ENCODE results near the gene TRIM67.
"Not testable (repeated sequence)": the region's sequence is repeated elsewhere in the genome, so short reads cannot be mapped to it uniquely, and the experiment has no call there.

The TRIM67 gene

DNA sequence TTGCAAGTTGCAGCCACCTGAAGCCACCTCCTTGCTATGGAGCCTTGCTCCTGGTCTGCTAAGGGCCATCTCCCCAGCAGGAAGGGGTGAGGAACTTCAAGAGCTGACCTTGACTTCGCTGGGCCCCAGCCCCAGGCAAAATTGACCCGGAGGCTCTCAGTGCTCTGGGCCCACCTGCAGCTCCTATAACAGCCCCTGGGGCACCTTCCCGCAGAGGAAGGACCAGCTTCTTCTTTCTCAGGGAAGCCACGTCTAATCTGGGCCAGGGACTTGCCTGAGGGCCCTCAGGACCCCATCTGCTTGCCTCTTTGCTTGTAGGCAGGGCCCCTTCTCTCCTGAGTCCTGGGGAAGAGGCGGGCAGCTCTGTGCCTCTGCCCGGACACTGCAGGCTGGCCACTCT, 48.3 kb downstream of the TRIM67 start:
- Histone ChIP-seq H3K36me3 (ENCODE audit: control insufficient read depth in 4 of 4, insufficient read depth in 4 of 4, low read length in 3 of 4) (no peaks in the 10 kb centered on the region), H3K27ac (ENCODE audit: insufficient read depth in 1 of 2, low read depth in 1 of 2, low read length in 2 of 2, poor library complexity in 1 of 2, severe bottlenecking in 2 of 2) (no peak overlapping the region), H3K27me3 (replicated peaks in 2 of 5; ENCODE audit: control insufficient read depth in 4 of 5, insufficient read depth in 5 of 5, low read length in 4 of 5) (peaks cover 0 to 2% (median 0%) of the 10 kb centered on the region in 5 experiments), H3K9me3 (ENCODE audit: control extremely low read depth in 1 of 5, control insufficient read depth in 4 of 5, insufficient read depth in 2 of 5, low read depth in 1 of 5, low read length in 4 of 5) (no peaks in the 10 kb centered on the region), H3K4me3 (ENCODE audit: control insufficient read depth in 1 of 7, extremely low read depth in 1 of 7, insufficient read depth in 4 of 7, low read depth in 2 of 7, low read length in 6 of 7) (no peak overlapping the region), H3K4me1 (ENCODE audit: control extremely low read depth in 1 of 4, control insufficient read depth in 4 of 4, insufficient read depth in 4 of 4, low read length in 3 of 4) (peaks cover 1 to 11% (median 10%) of the 10 kb centered on the region in 4 experiments)
- DNase-seq, result no peak
- 95% methylated on average over 4 of the region's 6 CpGs for WGBS (ENCODE audit: insufficient coverage)
- CTCF ChIA-PET, result interaction anchor here (0.7 to 2.1 kb wide), 8 partner anchors 40 to 412 kb away, joined by 3 to 8 read pairs (median 3); no protein-coding TSS in a partner anchor
- POLR2A ChIA-PET, result no interaction called here

DNA sequence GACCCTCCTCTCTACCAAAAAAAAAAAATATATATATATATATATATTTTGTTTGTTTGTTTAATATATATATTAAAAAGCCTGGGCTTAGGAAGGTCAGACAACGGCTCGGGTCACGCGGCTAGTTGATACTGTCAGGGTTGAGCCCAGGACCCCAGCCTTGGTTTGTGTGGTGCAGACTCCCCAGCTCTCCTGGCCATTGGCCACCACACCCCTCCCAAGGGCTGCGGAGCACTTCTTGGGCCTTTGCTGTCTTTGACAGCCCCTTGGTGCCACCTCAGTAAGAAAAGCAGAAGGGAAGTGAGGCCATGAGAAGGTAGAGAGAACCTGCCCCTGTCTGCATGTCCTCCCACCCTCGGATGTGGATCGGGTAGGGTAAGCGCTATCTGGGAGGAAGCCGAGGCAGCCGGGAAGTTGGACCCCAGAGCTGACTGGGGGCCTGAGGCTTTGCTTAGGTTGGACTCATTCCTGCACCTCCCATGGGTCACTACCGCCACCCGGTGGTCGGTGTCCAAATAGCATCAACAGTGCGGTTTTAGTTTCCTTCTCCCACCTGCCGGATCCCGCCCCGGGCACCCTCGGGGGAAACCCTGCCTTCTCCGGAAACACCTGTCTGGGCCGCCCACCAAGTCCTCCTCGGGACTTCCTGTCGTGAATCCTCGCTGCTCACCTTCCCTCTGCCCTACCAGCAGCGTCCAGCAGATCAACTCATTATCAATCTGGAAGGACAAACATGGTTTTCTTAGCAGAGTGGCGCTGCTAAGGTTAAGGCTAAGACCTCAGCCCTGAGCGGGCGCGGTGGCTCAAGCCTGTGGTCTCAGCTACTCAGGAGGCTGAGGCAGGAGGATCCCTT, 49.4 kb downstream of the TRIM67 start:
- Histone ChIP-seq H3K36me3 (ENCODE audit: control insufficient read depth in 4 of 4, insufficient read depth in 4 of 4, low read length in 3 of 4) (no peaks in the 10 kb centered on the region), H3K4me1 (ENCODE audit: control extremely low read depth in 1 of 4, control insufficient read depth in 4 of 4, insufficient read depth in 4 of 4, low read length in 3 of 4) (peaks cover 1 to 14% (median 12%) of the 10 kb centered on the region in 4 experiments), H3K4me3 (ENCODE audit: control insufficient read depth in 1 of 7, extremely low read depth in 1 of 7, insufficient read depth in 4 of 7, low read depth in 2 of 7, low read length in 6 of 7) (peak overlapping the region in 6 of 7 experiments; percentile 30 to 75 (median 60)), H3K9me3 (ENCODE audit: control extremely low read depth in 1 of 5, control insufficient read depth in 4 of 5, insufficient read depth in 2 of 5, low read depth in 1 of 5, low read length in 4 of 5) (no peaks in the 10 kb centered on the region), H3K27me3 (replicated peaks in 2 of 5; ENCODE audit: control insufficient read depth in 4 of 5, insufficient read depth in 5 of 5, low read length in 4 of 5) (peaks cover 0 to 4% (median 0%) of the 10 kb centered on the region in 5 experiments), H3K27ac (ENCODE audit: insufficient read depth in 1 of 2, low read depth in 1 of 2, low read length in 2 of 2, poor library complexity in 1 of 2, severe bottlenecking in 2 of 2) (no peak overlapping the region)
- ChIA-PET POLR2A (interaction anchor here (0.6 kb wide), 2 partner anchors 29 to 292 kb away, joined by 3 to 5 read pairs; no protein-coding TSS in a partner anchor), CTCF (interaction anchor here (0.7 to 2.1 kb wide), 17 partner anchors 9 to 413 kb away, joined by 3 to 8 read pairs (median 3); partner anchors contain the start of gene ARV1)
- peak; percentile 86 to 94 (median 93) for DNase-seq
- WGBS (ENCODE audit: insufficient coverage), result 0% methylated on average over 21 of the region's 28 CpGs

DNA sequence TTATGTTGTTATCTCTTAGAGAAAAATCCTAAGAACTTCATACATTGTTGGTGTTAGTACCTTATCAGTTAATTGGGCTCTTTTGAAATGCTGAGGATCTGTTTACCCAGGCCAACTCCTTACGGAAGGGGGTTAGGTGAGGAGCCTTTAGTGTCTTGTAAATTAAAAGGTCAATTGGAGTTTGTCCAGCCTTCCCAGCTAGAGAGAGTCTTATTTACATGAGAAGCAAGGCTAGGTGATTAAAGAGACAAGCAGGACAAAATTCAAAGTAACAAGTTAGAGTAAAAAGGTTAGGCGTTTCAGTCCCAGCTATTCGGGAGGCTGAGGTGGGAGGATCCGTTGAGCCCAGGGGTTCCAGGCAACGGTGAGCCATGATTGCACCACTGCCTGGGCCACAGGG, 50.4 kb downstream of the TRIM67 start:
- H3K27ac ChIP-seq (ENCODE audit: insufficient read depth in 1 of 2, low read depth in 1 of 2, low read length in 2 of 2, poor library complexity in 1 of 2, severe bottlenecking in 2 of 2); DNase-seq; H3K27me3 ChIP-seq (replicated peaks in 2 of 5; ENCODE audit: control insufficient read depth in 4 of 5, insufficient read depth in 5 of 5, low read length in 4 of 5); H3K9me3 ChIP-seq (ENCODE audit: control extremely low read depth in 1 of 5, control insufficient read depth in 4 of 5, insufficient read depth in 2 of 5, low read depth in 1 of 5, low read length in 4 of 5); POLR2A ChIA-PET; H3K36me3 ChIP-seq (ENCODE audit: control insufficient read depth in 4 of 4, insufficient read depth in 4 of 4, low read length in 3 of 4); H3K4me3 ChIP-seq (ENCODE audit: control insufficient read depth in 1 of 7, extremely low read depth in 1 of 7, insufficient read depth in 4 of 7, low read depth in 2 of 7, low read length in 6 of 7): not testable (repeated sequence)
- WGBS (ENCODE audit: insufficient coverage), result 97% methylated on average over 4 of the region's 5 CpGs
- CTCF ChIA-PET, result interaction anchor here (1.0 to 1.7 kb wide), 6 partner anchors 13 to 289 kb away, joined by 3 to 7 read pairs (median 4); no protein-coding TSS in a partner anchor
- peaks cover 1 to 14% (median 12%) of the 10 kb centered on the region in 4 experiments for H3K4me1 ChIP-seq (ENCODE audit: control extremely low read depth in 1 of 4, control insufficient read depth in 4 of 4, insufficient read depth in 4 of 4, low read length in 3 of 4)

DNA sequence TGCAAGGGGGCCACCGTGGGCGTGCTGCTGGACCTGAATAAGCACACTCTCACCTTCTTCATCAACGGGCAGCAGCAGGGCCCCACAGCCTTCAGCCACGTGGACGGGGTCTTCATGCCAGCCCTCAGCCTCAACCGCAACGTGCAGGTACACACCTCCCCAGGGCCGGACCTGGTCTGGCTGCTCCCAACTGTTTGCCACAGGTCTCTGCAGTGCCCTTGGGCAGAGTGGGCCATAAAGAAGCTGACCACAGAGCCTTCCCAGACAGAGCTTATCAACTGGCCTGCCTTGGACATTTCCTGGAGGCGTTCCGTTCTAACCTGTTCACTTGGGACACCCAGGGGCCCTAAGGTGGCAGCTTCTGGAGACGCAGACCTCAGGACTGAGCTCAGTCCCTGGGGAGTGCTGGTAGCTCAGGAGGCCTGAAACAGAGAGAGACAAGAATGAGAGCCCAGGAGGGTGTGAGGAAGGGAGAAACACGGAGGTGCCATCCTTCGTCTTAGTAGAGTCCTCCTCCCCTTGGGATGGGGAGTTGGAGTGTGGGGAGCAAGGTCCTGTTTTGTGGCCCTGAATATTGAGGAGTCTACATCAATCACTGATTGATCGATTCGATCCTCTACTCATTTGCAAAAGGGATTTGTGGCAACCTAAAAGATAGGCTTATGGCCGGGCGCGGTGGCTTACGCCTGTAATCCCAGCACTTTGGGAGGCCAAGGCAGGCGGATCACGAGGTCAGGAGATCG, 52.1 kb downstream of the TRIM67 start:
- Histone ChIP-seq H3K27me3 (replicated peaks in 2 of 5; ENCODE audit: control insufficient read depth in 4 of 5, insufficient read depth in 5 of 5, low read length in 4 of 5) (peaks cover 0 to 4% (median 0%) of the 10 kb centered on the region in 5 experiments), H3K4me3 (ENCODE audit: control insufficient read depth in 1 of 7, extremely low read depth in 1 of 7, insufficient read depth in 4 of 7, low read depth in 2 of 7, low read length in 6 of 7) (no peak overlapping the region), H3K36me3 (ENCODE audit: control insufficient read depth in 4 of 4, insufficient read depth in 4 of 4, low read length in 3 of 4) (no peaks in the 10 kb centered on the region), H3K27ac (ENCODE audit: insufficient read depth in 1 of 2, low read depth in 1 of 2, low read length in 2 of 2, poor library complexity in 1 of 2, severe bottlenecking in 2 of 2) (no peak overlapping the region), H3K4me1 (ENCODE audit: control extremely low read depth in 1 of 4, control insufficient read depth in 4 of 4, insufficient read depth in 4 of 4, low read length in 3 of 4) (peaks cover 1 to 14% (median 12%) of the 10 kb centered on the region in 4 experiments), H3K9me3 (ENCODE audit: control extremely low read depth in 1 of 5, control insufficient read depth in 4 of 5, insufficient read depth in 2 of 5, low read depth in 1 of 5, low read length in 4 of 5) (no peaks in the 10 kb centered on the region)
- POLR2A ChIA-PET, result no interaction called here
- WGBS (ENCODE audit: insufficient coverage), result 99% methylated on average over 13 of the region's 22 CpGs
- CTCF ChIA-PET, result interaction anchor here (1.1 to 1.2 kb wide), 2 partner anchors 28 to 415 kb away, joined by 4 to 5 read pairs; no protein-coding TSS in a partner anchor
- no peak for DNase-seq

DNA sequence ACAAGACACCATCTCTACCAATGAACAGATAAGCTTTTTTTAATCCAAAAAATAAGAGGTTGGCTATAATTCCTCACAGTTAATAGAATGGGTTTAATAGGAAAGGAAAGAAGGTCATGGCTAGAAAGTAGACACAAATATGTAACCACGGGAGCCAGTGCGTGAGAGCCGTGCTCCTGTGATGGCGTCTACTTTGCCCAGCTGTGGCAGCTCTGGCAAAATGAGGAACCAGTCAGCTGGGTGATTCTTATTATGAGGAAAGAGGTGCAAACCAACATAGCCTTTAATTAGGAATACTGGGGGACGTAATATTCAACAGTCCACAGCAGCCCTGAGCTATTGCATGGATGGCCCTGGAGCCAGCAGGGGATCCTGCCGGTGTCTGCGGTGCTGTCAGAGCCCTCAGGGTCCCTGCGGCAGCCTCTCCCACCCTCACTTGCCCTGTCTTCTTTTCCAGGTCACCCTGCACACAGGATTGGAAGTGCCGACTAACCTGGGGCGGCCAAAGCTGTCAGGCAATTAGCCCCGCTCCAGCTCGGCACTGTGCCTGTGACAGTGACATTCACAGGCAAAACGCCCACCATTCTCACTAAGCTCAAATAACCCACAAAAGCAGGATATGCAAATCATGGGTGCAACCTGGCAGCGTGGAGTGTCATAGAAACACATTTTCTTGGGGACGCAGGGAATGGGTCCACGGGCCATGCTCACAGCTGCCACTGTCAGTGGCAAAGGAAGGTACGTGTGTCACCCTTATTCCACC, 53.2 kb downstream of the TRIM67 start:
- Histone ChIP-seq H3K4me3 (ENCODE audit: control insufficient read depth in 1 of 7, extremely low read depth in 1 of 7, insufficient read depth in 4 of 7, low read depth in 2 of 7, low read length in 6 of 7) (peak overlapping the region in 1 of 7 experiments; percentile 36), H3K27ac (ENCODE audit: insufficient read depth in 1 of 2, low read depth in 1 of 2, low read length in 2 of 2, poor library complexity in 1 of 2, severe bottlenecking in 2 of 2) (no peak overlapping the region), H3K27me3 (replicated peaks in 2 of 5; ENCODE audit: control insufficient read depth in 4 of 5, insufficient read depth in 5 of 5, low read length in 4 of 5) (peaks cover 0 to 4% (median 0%) of the 10 kb centered on the region in 5 experiments), H3K4me1 (ENCODE audit: control extremely low read depth in 1 of 4, control insufficient read depth in 4 of 4, insufficient read depth in 4 of 4, low read length in 3 of 4) (peaks cover 1 to 14% (median 12%) of the 10 kb centered on the region in 4 experiments), H3K9me3 (ENCODE audit: control extremely low read depth in 1 of 5, control insufficient read depth in 4 of 5, insufficient read depth in 2 of 5, low read depth in 1 of 5, low read length in 4 of 5) (no peaks in the 10 kb centered on the region), H3K36me3 (ENCODE audit: control insufficient read depth in 4 of 4, insufficient read depth in 4 of 4, low read length in 3 of 4) (no peaks in the 10 kb centered on the region)
- 72% methylated on average over 17 of the region's 17 CpGs for WGBS (ENCODE audit: insufficient coverage)
- CTCF ChIA-PET, result interaction anchor here (1.3 to 1.5 kb wide), 2 partner anchors 24 to 417 kb away, joined by 3 to 5 read pairs; no protein-coding TSS in a partner anchor
- DNase-seq, result peak; percentile 28 to 73 (median 64)
- POLR2A ChIA-PET, result no interaction called here

DNA sequence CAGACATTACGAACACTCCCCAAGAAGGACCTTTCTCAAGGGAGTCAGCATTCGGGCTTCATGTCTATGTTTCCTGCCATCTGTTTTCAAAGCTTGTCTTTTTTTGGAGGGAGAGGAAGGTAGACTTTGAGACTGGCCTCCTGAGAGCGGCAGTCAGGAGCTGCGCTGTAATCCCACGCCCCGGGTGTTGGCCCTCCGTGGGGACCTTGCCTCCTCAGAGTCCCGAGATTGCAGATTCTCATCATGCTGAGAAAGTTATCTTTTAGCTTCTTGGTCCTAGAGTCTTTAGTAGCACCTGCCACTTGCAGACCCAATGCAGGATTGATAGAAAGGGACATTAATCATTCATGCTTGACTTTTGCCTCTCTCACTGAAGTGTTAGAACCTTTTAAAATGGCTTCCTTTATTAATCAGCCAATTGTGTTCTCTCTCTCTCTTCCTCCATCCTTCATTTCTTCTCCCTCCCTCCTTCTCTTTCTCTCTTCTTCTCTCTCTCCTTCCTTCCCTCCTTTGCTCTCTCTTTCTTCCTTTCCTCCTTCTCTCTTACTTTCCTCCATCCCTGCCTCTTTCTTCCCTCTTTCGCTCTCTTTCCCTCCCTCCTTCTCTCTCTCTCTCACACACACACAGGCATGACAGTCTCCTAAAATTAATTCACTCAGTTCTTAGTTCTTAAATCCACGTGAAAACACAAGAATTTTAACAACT, 54.0 kb downstream of the TRIM67 start:
- Histone ChIP-seq H3K4me1 (ENCODE audit: control extremely low read depth in 1 of 4, control insufficient read depth in 4 of 4, insufficient read depth in 4 of 4, low read length in 3 of 4) (peaks cover 1 to 14% (median 12%) of the 10 kb centered on the region in 4 experiments), H3K36me3 (ENCODE audit: control insufficient read depth in 4 of 4, insufficient read depth in 4 of 4, low read length in 3 of 4) (no peaks in the 10 kb centered on the region), H3K27ac (ENCODE audit: insufficient read depth in 1 of 2, low read depth in 1 of 2, low read length in 2 of 2, poor library complexity in 1 of 2, severe bottlenecking in 2 of 2) (no peak overlapping the region), H3K27me3 (replicated peaks in 2 of 5; ENCODE audit: control insufficient read depth in 4 of 5, insufficient read depth in 5 of 5, low read length in 4 of 5) (peaks cover 0 to 4% (median 0%) of the 10 kb centered on the region in 5 experiments), H3K9me3 (ENCODE audit: control extremely low read depth in 1 of 5, control insufficient read depth in 4 of 5, insufficient read depth in 2 of 5, low read depth in 1 of 5, low read length in 4 of 5) (no peaks in the 10 kb centered on the region), H3K4me3 (ENCODE audit: control insufficient read depth in 1 of 7, extremely low read depth in 1 of 7, insufficient read depth in 4 of 7, low read depth in 2 of 7, low read length in 6 of 7) (no peak overlapping the region)
- no peak for DNase-seq
- ChIA-PET POLR2A (interaction anchor here (0.6 kb wide), 1 partner anchor 140 kb away, joined by 5 read pairs; no protein-coding TSS in a partner anchor), CTCF (interaction anchor here (1.3 to 1.5 kb wide), 2 partner anchors 23 to 417 kb away, joined by 3 to 5 read pairs; no protein-coding TSS in a partner anchor)
- 88% methylated on average over 8 of the region's 10 CpGs for WGBS (ENCODE audit: insufficient coverage)

Data from common myeloid progenitor, CD34-positive (primary cell).